Nephron progenitor cell (in vitro differentiated cells): Measurements from ENCODE around the gene GDI2.

Experiments used
- DNase-seq: peaks from one replicate; pipeline ENCODE4 v3.0.0; 2021
- H3K27ac Mint-ChIP-seq: 2 replicates; pipeline ENCODE4 v1.8.0; 2021; ENCODE audit warnings: mild to moderate bottlenecking, moderate library complexity, mixed read lengths
- H3K27me3 Mint-ChIP-seq: 2 replicates; pipeline ENCODE4 v1.8.0; 2021; ENCODE audit warnings: mild to moderate bottlenecking, low read depth, mixed read lengths; ENCODE audit not compliant: poor library complexity
- H3K36me3 Mint-ChIP-seq: 2 replicates; pipeline ENCODE4 v1.8.0; 2021; ENCODE audit warnings: low read depth, mixed read lengths
- H3K4me1 Mint-ChIP-seq: 2 replicates; pipeline ENCODE4 v1.8.0; 2021; ENCODE audit warnings: mixed read lengths
- H3K4me3 Mint-ChIP-seq: 2 replicates; pipeline ENCODE4 v1.8.0; 2021; ENCODE audit warnings: mild to moderate bottlenecking, moderate library complexity, mixed read lengths
- H3K9me3 Mint-ChIP-seq: 2 replicates; pipeline ENCODE4 v1.8.0; 2021; ENCODE audit warnings: mild to moderate bottlenecking, moderate library complexity, mixed read lengths
- TF ChIP-seq, protein P1 (sequence below): fragments of 200-600 bp; sonication (generic); IDR thresholded peaks from 2 replicates; pipeline ENCODE4 v1.5.0; 2021; ENCODE audit warnings: antibody characterized with exemption

GDI2 gene

DNA sequence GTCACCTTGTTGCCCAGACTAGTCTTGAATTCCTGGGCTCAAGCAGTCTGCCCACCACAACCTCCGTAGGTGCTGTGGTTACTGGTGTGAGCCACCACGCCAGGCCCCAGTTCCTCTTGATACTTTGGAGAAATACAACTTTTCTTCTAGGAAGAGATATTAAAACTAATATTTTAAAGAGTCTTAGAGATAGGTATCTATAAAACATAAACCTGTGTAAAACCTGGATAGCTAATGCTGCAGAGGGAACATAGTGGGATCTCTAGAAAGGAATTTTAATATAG is 4.8 kb upstream of the GDI2 start:
- Mint-ChIP-seq H3K27me3 (peaks cover 8% of the 10 kb centered on the region), H3K9me3 (no peaks in the 10 kb centered on the region), H3K4me3 (no peak overlapping the region), H3K36me3 (peaks cover 4% of the 10 kb centered on the region), H3K27ac (no peak overlapping the region), H3K4me1 (peaks cover 14% of the 10 kb centered on the region)
- TF ChIP-seq, protein P1, sequence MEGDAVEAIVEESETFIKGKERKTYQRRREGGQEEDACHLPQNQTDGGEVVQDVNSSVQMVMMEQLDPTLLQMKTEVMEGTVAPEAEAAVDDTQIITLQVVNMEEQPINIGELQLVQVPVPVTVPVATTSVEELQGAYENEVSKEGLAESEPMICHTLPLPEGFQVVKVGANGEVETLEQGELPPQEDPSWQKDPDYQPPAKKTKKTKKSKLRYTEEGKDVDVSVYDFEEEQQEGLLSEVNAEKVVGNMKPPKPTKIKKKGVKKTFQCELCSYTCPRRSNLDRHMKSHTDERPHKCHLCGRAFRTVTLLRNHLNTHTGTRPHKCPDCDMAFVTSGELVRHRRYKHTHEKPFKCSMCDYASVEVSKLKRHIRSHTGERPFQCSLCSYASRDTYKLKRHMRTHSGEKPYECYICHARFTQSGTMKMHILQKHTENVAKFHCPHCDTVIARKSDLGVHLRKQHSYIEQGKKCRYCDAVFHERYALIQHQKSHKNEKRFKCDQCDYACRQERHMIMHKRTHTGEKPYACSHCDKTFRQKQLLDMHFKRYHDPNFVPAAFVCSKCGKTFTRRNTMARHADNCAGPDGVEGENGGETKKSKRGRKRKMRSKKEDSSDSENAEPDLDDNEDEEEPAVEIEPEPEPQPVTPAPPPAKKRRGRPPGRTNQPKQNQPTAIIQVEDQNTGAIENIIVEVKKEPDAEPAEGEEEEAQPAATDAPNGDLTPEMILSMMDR: no peak
- DNase-seq: no peak

- no peak overlapping the region for H3K4me3 Mint-ChIP-seq
- H3K27ac Mint-ChIP-seq: no peak overlapping the region
- peaks cover 14% of the 10 kb centered on the region for H3K4me1 Mint-ChIP-seq
- DNase-seq: no peak
- H3K27me3 Mint-ChIP-seq: peaks cover 8% of the 10 kb centered on the region
- H3K9me3 Mint-ChIP-seq: no peaks in the 10 kb centered on the region
- TF ChIP-seq, protein P1: no peak
- peaks cover 4% of the 10 kb centered on the region for H3K36me3 Mint-ChIP-seq
Observed at GRCh38 chr10:5817322-5818047, 4.3 kb upstream of the GDI2 start.

DNA sequence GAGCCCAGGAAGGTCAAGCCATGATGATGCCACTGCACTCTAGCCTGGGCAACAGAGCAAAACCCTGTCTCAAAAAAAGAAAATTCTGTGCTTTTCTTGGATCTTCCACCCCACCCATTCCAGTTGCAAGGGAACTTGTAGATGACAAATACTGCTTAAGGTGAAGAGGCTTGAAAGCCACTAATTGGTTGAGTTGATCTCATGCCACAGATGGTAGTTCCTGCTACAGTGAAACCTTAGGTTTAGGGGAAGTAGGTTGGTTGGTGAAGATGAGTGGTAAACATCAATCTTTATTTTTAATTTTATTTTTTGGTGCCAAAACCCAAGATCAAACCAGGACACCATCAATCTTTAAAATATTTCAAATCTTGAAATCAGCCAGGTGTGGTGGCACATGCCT is 2.9 kb upstream of the GDI2 start:
- Mint-ChIP-seq H3K4me3 (no peak overlapping the region), H3K4me1 (peaks cover 24% of the 10 kb centered on the region), H3K27me3 (peaks cover 8% of the 10 kb centered on the region), H3K27ac (no peak overlapping the region), H3K36me3 (peaks cover 4% of the 10 kb centered on the region), H3K9me3 (no peaks in the 10 kb centered on the region)
- no peak for DNase-seq
- TF ChIP-seq, protein P1: no peak

DNA sequence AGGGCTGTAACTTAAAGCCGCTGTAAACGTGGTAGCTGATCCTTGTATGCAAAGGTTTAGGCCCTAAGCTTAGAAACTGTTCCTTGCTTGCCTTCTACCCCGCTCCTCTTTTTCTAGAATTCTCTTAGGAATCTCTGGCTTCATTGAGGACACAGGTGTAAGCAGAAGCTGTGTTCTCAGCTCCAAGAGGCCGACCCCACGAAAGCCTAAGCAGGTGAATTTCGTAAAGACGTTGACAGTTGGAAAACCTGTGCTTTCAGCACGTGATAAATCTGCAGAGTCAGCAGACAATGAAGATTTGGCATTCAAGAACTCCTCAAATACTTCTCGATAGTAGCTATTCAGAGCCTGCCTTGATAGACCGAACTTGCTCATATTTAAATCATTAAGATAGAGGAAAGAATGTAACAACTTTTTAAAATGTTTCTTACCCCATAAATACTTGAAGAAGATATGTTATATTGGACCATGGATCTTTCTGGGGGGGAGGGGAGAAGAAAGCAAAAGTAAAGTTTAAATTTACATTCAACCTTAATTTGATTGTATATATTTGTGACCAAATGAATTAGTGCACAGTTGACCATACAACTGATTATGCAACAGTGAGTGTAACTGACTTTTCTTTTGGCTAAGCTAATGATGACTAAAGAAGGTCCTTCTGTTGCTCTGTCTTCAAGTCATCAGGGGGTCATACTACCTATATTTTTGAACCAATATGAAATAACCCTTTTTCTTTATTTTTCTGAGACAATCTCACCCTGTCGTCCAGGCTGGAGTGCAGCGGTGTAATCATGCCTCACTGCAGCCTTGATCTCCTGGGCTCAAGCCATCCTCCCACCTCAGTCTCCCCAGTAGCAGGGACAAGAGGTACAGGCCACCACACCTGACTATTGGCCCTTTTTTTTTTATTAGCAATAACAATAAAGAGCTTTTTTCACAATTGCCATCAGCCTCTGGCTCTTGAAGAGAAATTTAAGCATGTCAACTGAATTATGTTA is 1.2 kb upstream of the GDI2 start:
- H3K27ac Mint-ChIP-seq: peak overlapping the region; percentile 64
- DNase-seq: no peak
- H3K4me1 Mint-ChIP-seq: peaks cover 42% of the 10 kb centered on the region
- TF ChIP-seq, protein P1: no peak
- peaks cover 3% of the 10 kb centered on the region for H3K27me3 Mint-ChIP-seq
- H3K4me3 Mint-ChIP-seq: peak overlapping the region; percentile 97
- H3K36me3 Mint-ChIP-seq: peaks cover 5% of the 10 kb centered on the region
- no peaks in the 10 kb centered on the region for H3K9me3 Mint-ChIP-seq

GRCh38 chr10:5813091-5813340 is 218 bp downstream of the GDI2 start:
- Mint-ChIP-seq H3K9me3 (no peaks in the 10 kb centered on the region), H3K4me3 (peak overlapping the region; percentile 97), H3K4me1 (peaks cover 47% of the 10 kb centered on the region), H3K36me3 (peaks cover 18% of the 10 kb centered on the region), H3K27me3 (peaks cover 3% of the 10 kb centered on the region), H3K27ac (peak overlapping the region; percentile 96)
- TF ChIP-seq, protein P1: no peak
- no peak for DNase-seq
